Activated T-cell treated with anti-CD3 and anti-CD28 coated beads, Interleukin-2, amount 50 U/mL, for 72 hours (primary cell): ENCODE results near the gene CELA2A. TPM values are rescaled to one million over a fixed set of nuclear protein-coding genes. Genes with fewer than 3 reads are reported as not detected.

Experiments used
- ATAC-seq, 2 donors: fragments of 150-1000 bp; cut with Tn5 transposase; replicated peaks in 1 of 2; 2 replicates each; pipeline ENCODE4 v1.10.0; 2021; ENCODE audit warnings: moderate library complexity in 2 of 2, mild to moderate bottlenecking in 1 of 2
- DNase-seq, 2 donors: peaks; one replicate each; pipeline ENCODE4 v3.0.0; 2021 to 2022; ENCODE audit warnings: mixed read lengths in 1 of 2
- H3K27ac Mint-ChIP-seq: one replicate; pipeline ENCODE4 v1.8.0; 2022; ENCODE audit warnings: mild to moderate bottlenecking, moderate library complexity, mixed read lengths
- H3K27me3 Mint-ChIP-seq: one replicate; pipeline ENCODE4 v1.8.0; 2022; ENCODE audit warnings: low read depth, mixed read lengths
- H3K36me3 Mint-ChIP-seq, 2 donors: one replicate each; pipeline ENCODE4 v1.8.0; 2022; ENCODE audit warnings: mixed read lengths in 2 of 2, mild to moderate bottlenecking in 1 of 2; ENCODE audit not compliant: insufficient read depth in 2 of 2
- H3K4me1 Mint-ChIP-seq: one replicate; pipeline ENCODE4 v1.8.0; 2022; ENCODE audit warnings: low read depth, mixed read lengths
- H3K4me3 Mint-ChIP-seq, 2 donors: one replicate each; pipeline ENCODE4 v1.8.0; 2022; ENCODE audit warnings: mild to moderate bottlenecking in 2 of 2, mixed read lengths in 2 of 2, moderate library complexity in 2 of 2
- H3K9me3 Mint-ChIP-seq, 2 donors: one replicate each; pipeline ENCODE4 v1.8.0; 2022; ENCODE audit warnings: mixed read lengths in 2 of 2
- total RNA-seq, 2 donors: library from RNA; stranded (reverse); gene quantifications; one replicate each; pipeline ENCODE4 v1.2.3, GENCODE V29; 2022

Gene CELA2A
- total RNA-seq, 2 donors from 2014 or later, result not detected

DNA sequence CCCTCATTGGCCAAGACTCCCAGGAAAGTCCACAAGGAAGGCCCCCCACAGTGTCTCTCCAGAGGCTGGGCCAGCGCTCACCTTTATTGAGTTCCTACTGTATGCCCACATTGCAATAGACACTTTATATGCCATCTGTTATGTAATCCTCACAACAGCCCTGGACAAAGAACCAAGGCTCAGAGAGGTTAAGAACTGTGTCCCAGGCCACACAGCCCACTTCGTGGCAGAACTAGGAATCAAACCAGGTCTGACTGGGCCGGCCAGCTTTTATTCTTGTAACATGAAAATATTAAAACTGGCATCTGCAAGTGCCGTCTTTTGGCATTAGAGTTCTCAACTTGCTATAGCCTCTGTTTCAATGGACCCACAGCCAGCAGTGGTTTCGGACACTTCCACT is 13.8 kb upstream of the CELA2A start:
- Mint-ChIP-seq H3K4me1 (peaks cover 9% of the 10 kb centered on the region), H3K36me3 (no peaks in the 10 kb centered on the region), H3K4me3 (no peak overlapping the region), H3K27ac (no peak overlapping the region), H3K9me3 (no peaks in the 10 kb centered on the region), H3K27me3 (peaks cover 22% of the 10 kb centered on the region)
- no peak for DNase-seq
- ATAC-seq, result no peak

GRCh38 chr1:15443281-15443680 is 13.3 kb upstream of the CELA2A start:
- Mint-ChIP-seq H3K27ac (no peak overlapping the region), H3K36me3 (no peaks in the 10 kb centered on the region), H3K9me3 (no peaks in the 10 kb centered on the region), H3K27me3 (peaks cover 22% of the 10 kb centered on the region), H3K4me3 (no peak overlapping the region), H3K4me1 (peaks cover 9% of the 10 kb centered on the region)
- DNase-seq (no peak), ATAC-seq (no peak)

DNA sequence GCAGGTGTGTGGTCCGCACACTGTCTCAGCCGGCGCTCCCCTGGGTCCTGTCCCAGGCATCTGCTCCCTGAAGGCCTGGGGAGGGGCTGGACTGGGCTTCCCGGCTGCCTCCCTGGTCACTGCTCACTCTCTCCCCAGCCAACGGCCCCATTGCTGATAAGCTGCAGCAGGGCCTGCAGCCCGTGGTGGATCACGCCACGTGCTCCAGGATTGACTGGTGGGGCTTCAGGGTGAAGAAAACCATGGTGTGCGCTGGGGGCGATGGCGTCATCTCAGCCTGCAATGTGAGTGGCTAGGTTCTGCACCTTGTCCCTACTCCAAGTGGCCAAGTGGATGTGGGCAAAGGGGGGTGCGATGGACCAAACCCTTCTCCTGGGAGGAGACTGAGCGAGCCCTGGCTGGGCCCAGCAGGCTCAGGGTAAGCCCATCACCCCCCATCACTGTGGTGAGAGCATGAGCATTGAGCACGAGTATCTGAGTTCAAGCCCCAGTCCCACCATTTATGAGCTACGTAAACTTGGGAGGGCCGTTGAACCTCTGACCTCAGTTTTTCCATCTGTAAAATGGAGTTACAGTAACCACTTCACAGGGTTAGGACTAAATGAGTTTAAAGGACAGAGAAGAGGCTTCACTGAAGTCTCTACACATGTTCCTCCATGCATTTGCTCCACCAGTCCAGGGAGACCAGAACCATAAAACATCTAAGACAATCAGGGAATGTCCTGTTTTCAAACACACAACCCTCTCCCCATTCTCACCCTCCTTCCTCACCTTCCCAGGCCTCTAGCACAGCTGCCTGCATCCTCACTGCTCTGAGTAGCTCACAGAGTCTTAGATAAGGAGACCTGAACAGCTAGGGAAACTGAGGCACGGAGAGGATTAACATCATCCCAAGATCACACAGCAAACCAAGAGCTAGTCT is 11.8 kb upstream of the CELA2A start:
- H3K27me3 Mint-ChIP-seq, result peaks cover 22% of the 10 kb centered on the region
- H3K27ac Mint-ChIP-seq, result no peak overlapping the region
- H3K4me3 Mint-ChIP-seq, result no peak overlapping the region
- peaks cover 9% of the 10 kb centered on the region for H3K4me1 Mint-ChIP-seq
- no peaks in the 10 kb centered on the region for H3K36me3 Mint-ChIP-seq
- DNase-seq (no peak), ATAC-seq (no peak)
- H3K9me3 Mint-ChIP-seq, result no peaks in the 10 kb centered on the region

DNA sequence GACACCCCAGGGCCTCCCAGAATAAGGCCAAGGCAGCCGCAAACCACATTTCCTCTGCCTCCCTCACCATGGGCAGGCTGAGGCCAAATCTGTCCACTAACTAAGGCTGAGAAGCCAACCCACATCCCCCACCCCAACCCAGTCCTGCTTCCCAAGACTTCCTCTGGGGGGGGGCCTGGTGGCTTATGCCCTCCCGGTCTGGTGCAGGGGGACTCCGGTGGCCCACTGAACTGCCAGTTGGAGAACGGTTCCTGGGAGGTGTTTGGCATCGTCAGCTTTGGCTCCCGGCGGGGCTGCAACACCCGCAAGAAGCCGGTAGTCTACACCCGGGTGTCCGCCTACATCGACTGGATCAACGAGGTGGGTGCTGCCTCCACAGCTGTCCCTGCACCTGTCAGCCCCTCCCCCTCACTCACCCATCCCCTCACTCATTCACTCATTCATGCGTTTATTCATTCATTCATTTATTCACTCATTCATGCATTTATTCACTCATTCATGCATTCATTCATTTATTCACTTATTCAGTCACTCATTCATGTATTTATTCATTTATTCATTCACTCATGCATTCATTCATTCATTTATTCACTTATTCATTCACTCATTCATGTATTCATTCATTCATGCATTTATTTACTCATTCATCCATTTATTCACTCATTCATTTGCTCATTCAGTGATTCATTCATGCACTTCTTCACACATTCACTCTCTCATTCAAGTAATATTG is 11.0 kb upstream of the CELA2A start:
- ATAC-seq (no peak), DNase-seq (no peak)
- Mint-ChIP-seq H3K27me3 (peaks cover 22% of the 10 kb centered on the region), H3K9me3 (no peaks in the 10 kb centered on the region), H3K4me1 (peaks cover 9% of the 10 kb centered on the region), H3K4me3 (no peak overlapping the region), H3K27ac (no peak overlapping the region), H3K36me3 (no peaks in the 10 kb centered on the region)

DNA sequence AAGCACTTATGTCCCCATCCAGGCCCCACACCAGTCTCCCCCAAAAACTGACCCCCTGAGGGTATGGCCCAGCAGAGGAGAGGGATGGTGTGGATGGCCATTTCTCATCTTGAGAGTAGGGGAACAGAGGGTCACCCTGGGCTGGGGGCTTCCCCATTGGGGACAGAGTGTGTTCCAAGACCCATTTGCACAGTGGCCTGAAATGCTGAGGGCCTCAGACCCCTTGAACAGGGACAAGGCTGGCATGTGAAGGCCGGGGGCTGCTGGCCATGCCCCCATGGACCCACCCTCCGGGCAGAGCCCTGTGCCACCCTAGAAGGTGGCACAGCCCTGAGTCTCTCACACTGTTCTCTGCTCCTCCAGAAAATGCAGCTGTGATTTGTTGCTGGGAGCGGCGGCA is 10.3 kb upstream of the CELA2A start:
- Mint-ChIP-seq H3K27me3 (peaks cover 22% of the 10 kb centered on the region), H3K4me3 (no peak overlapping the region), H3K9me3 (no peaks in the 10 kb centered on the region), H3K36me3 (no peaks in the 10 kb centered on the region), H3K27ac (no peak overlapping the region), H3K4me1 (peaks cover 9% of the 10 kb centered on the region)
- DNase-seq, result no peak
- no peak for ATAC-seq

GRCh38 chr1:15448877-15449462 is 7.6 kb upstream of the CELA2A start:
- no peaks in the 10 kb centered on the region for H3K9me3 Mint-ChIP-seq
- H3K27me3 Mint-ChIP-seq, result peaks cover 22% of the 10 kb centered on the region
- no peak overlapping the region for H3K4me3 Mint-ChIP-seq
- H3K27ac Mint-ChIP-seq, result no peak overlapping the region
- H3K4me1 Mint-ChIP-seq, result peaks cover 9% of the 10 kb centered on the region
- no peaks in the 10 kb centered on the region for H3K36me3 Mint-ChIP-seq
- no peak for DNase-seq
- no peak for ATAC-seq

DNA sequence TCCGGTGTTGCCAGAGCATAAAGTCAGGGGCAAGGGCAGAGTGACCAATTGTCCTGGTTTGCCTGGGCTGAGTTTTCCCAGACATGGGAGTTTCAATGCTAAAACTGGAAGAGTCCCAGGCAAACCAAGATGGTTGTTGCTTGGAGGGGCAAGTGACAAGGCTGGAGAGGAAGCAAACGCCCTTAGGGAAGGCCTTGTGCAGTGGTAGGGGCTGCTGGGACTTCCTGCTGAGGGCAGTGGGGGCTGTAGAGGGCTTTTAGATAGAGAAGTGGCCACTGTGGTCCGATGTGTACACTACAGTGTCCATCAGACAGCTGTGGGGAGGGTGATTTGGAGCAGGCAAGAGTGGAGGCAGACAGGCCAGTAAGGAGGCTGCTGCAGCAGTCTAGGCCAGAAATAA is 7.0 kb upstream of the CELA2A start:
- ATAC-seq, result no peak
- H3K9me3 Mint-ChIP-seq, result no peaks in the 10 kb centered on the region
- no peak for DNase-seq

DNA sequence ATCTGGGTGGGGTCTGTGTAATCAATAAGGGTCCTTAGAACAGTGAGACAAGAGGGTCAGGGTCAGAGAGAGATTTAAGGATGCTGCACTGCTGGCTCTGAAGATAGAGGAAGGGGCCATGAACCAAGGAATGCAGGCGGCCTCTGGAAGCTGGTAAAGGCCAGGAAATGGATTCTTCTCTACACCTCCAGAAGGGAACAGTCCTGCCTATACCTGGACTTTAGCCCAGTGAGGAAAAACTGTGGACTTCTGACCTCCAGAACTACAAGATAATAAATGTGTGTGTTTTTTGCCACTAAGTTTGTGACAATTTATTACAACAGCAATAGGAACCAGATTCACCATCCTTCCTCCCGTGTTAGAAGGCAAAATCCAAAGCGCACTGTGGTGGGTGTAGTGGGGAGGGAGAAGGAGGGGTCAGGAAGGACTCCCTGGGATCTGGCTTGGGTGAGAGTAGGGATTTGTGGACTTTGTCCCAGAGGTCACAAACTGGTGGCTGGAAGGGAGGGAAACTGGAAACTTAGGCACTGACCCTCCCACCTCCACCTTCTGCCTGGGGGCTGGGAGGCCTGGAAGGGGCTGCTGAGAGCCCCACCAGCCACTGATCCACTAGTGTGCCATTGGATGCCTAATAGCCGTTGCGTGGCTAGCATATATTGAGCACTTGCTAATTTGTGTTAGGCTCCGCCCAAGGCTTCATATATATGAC is 5.4 kb upstream of the CELA2A start:
- Mint-ChIP-seq H3K4me1 (no peaks in the 10 kb centered on the region), H3K9me3 (no peaks in the 10 kb centered on the region), H3K36me3 (no peaks in the 10 kb centered on the region), H3K27me3 (peaks cover 9% of the 10 kb centered on the region), H3K27ac (no peak overlapping the region), H3K4me3 (no peak overlapping the region)
- no peak for ATAC-seq
- no peak for DNase-seq

More for the DNA sequence above, 7.0 kb upstream of the CELA2A start:
- Mint-ChIP-seq H3K27me3 (peaks cover 22% of the 10 kb centered on the region), H3K4me3 (no peak overlapping the region), H3K4me1 (peaks cover 9% of the 10 kb centered on the region), H3K27ac (no peak overlapping the region), H3K36me3 (no peaks in the 10 kb centered on the region)

- no peaks in the 10 kb centered on the region for H3K9me3 Mint-ChIP-seq
- no peak overlapping the region for H3K27ac Mint-ChIP-seq
- H3K27me3 Mint-ChIP-seq, result peaks cover 12% of the 10 kb centered on the region
- H3K36me3 Mint-ChIP-seq, result no peaks in the 10 kb centered on the region
- H3K4me1 Mint-ChIP-seq, result no peaks in the 10 kb centered on the region
- no peak for DNase-seq
- no peak for ATAC-seq
- no peak overlapping the region for H3K4me3 Mint-ChIP-seq
Observed at GRCh38 chr1:15452216-15452615, 4.3 kb upstream of the CELA2A start.

GRCh38 chr1:15452866-15453571 is 3.5 kb upstream of the CELA2A start:
- no peak overlapping the region for H3K27ac Mint-ChIP-seq
- H3K36me3 Mint-ChIP-seq, result no peaks in the 10 kb centered on the region
- no peak overlapping the region for H3K4me3 Mint-ChIP-seq
- ATAC-seq (no peak), DNase-seq (no peak)
- H3K27me3 Mint-ChIP-seq, result peaks cover 7% of the 10 kb centered on the region
- no peaks in the 10 kb centered on the region for H3K9me3 Mint-ChIP-seq
- no peaks in the 10 kb centered on the region for H3K4me1 Mint-ChIP-seq

DNA sequence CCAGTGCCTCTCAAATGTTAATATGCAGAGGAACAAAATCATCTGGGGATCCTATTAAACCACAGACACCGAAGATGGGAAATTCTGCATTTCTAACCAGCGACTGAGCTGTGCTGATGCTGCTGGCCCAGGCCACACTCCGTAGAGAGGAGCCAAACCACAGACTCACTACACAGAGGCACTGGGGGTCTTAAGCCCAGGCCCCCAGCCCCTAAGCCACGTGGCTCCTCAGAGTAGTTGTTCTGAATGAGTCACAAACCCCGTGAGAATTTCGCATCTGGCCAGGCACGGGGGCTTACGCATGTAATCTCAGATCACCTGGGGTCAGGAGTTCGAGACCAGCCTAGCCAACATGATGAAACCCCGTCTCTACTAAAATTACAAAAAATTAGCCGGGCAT is 2.8 kb upstream of the CELA2A start:
- no peaks in the 10 kb centered on the region for H3K36me3 Mint-ChIP-seq
- H3K9me3 Mint-ChIP-seq, result no peaks in the 10 kb centered on the region
- H3K27ac Mint-ChIP-seq, result no peak overlapping the region
- no peak for DNase-seq
- H3K27me3 Mint-ChIP-seq, result peaks cover 7% of the 10 kb centered on the region
- no peaks in the 10 kb centered on the region for H3K4me1 Mint-ChIP-seq
- no peak for ATAC-seq
- H3K4me3 Mint-ChIP-seq, result no peak overlapping the region

DNA sequence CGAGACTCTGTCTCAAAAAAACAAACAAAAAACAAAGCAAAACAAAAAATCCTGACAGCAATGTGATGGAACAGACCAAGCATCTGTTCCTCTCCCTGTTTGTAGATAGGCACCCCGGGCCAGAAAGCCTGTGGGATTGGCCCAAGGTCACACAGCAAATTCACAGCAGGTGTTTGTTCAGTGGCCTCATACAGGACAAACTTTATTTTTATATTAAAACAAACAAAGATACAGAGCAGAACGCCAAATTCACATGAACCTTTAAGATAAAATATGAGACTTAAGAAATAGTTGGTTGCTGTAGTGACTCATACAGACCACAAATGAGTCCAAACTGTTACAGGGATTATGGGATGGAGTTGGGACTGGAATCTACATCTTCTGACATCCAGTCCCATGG is 2.3 kb upstream of the CELA2A start:
- ATAC-seq (no peak), DNase-seq (no peak)
- Mint-ChIP-seq H3K27me3 (peaks cover 7% of the 10 kb centered on the region), H3K9me3 (no peaks in the 10 kb centered on the region), H3K27ac (no peak overlapping the region), H3K4me3 (no peak overlapping the region), H3K4me1 (no peaks in the 10 kb centered on the region), H3K36me3 (no peaks in the 10 kb centered on the region)
